Astrocyte of the spinal cord (primary cell): Measurements from ENCODE around the gene CCDC180.

Experiments used
- DNase-seq: peaks from one replicate; pipeline ENCODE4 v3.0.0; 2011; ENCODE audit warnings: low read depth, low spot score
- H3K4me3 ChIP-seq: 2 replicates; pipeline ENCODE4 v1.5.1; 2011; ENCODE audit warnings: low read depth, mild to moderate bottlenecking, low read length, moderate library complexity
- in situ Hi-C: cut with HindIII; loops from 2 replicates; pipeline ENCODE4 v1.10.0; 2017; ENCODE audit warnings: low sequenced_read_pairs
- TF ChIP-seq, protein P1 (sequence below): IDR thresholded peaks from 2 replicates; pipeline ENCODE4 v1.5.1; 2012; ENCODE audit warnings: low read depth, mild to moderate bottlenecking, low read length, inconsistent platforms

Gene CCDC180

DNA sequence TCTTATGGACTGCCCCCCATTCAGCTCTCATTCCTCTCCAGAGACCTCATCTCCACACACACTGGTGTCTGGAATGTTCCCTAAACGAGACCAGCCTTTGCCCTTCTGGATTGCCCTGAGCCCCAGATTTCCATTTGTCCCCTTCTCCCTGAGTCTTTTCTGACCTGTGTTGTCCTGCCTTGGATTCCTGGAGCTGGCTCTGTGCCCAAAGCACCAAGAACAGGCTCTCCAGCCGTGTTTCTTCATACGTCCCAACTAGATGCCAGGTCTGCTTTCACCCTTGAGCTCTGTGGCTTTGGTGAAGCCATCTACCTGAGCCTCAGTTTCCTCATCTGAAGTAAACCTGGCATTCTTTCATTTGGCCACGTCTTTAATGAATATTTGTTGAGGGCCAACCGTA, 6.3 kb downstream of the CCDC180 start:
- in situ Hi-C loops: no loop called here
- H3K4me3 ChIP-seq: no peak overlapping the region
- TF ChIP-seq, protein P1, sequence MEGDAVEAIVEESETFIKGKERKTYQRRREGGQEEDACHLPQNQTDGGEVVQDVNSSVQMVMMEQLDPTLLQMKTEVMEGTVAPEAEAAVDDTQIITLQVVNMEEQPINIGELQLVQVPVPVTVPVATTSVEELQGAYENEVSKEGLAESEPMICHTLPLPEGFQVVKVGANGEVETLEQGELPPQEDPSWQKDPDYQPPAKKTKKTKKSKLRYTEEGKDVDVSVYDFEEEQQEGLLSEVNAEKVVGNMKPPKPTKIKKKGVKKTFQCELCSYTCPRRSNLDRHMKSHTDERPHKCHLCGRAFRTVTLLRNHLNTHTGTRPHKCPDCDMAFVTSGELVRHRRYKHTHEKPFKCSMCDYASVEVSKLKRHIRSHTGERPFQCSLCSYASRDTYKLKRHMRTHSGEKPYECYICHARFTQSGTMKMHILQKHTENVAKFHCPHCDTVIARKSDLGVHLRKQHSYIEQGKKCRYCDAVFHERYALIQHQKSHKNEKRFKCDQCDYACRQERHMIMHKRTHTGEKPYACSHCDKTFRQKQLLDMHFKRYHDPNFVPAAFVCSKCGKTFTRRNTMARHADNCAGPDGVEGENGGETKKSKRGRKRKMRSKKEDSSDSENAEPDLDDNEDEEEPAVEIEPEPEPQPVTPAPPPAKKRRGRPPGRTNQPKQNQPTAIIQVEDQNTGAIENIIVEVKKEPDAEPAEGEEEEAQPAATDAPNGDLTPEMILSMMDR: no peak

DNA sequence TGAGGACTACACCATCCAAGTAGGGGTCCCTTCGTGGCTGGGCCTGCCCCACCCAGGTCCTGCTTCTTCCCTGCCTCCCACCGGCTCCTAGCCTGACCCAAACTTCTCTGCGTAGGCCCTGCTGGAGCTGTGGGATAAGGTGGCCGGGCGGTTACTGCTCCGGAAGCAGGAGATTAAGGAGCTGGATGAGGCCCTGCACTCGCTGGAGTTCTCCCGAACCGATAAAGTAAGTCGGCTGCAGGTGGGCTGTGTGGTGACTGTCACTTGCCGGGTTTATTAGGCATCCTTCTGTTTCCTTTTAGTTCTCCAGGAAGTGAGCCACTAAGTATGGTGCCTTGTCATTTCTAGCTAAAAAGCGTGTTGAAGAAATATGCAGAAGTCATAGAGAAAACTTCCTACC, 7.0 kb downstream of the CCDC180 start:
- TF ChIP-seq, protein P1: no peak

More for the DNA sequence above, 6.3 kb downstream of the CCDC180 start:
- DNase-seq: no peak

DNA sequence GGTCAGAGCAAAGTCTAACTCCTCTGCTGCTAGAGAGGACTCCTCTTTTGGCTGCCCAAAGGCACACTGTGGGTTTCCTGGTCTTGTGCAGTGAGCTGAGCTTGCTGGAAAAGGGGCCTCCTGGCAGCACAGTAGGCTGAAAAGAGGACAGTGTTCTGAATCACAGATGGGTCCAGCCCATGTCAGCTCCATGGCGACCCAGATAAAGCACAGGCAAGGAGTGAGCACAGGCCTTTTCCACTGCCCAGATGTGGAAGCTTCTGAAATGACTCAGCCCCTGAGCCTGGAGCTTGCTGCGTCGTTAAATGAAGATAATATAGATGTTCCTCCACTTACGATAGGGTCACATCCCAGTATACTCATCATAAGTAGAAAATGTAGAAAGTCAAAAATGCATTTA, 8.1 kb downstream of the CCDC180 start:
- TF ChIP-seq, protein P1: no peak
- in situ Hi-C loops: no loop called here
- H3K4me3 ChIP-seq: no peak overlapping the region
- DNase-seq: no peak

More for the DNA sequence above, 7.0 kb downstream of the CCDC180 start:
- H3K4me3 ChIP-seq: no peak overlapping the region
- no peak for DNase-seq
- in situ Hi-C loops: no loop called here

DNA sequence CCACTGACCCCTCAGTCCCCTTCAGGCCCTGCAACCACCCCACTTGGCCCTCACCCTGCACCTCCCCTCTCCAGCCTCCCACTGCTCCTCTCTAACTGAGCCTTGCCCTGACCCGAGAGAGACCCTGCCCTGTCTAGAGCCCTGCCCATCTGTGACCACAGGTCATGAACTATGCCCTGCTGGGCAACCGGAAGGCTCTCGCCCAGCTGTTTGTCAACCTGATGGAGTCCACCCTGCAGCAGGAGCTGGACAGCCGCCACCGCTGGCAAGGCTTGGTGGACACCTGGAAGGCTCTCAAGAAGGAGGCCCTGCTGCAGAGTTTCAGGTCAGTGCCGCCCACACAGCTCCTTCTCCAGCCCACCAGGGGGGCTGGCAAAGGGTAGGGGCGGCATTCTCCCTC, 9.4 kb downstream of the CCDC180 start:
- H3K4me3 ChIP-seq: no peak overlapping the region
- TF ChIP-seq, protein P1: no peak
- DNase-seq: no peak
- in situ Hi-C loops: no loop called here

DNA sequence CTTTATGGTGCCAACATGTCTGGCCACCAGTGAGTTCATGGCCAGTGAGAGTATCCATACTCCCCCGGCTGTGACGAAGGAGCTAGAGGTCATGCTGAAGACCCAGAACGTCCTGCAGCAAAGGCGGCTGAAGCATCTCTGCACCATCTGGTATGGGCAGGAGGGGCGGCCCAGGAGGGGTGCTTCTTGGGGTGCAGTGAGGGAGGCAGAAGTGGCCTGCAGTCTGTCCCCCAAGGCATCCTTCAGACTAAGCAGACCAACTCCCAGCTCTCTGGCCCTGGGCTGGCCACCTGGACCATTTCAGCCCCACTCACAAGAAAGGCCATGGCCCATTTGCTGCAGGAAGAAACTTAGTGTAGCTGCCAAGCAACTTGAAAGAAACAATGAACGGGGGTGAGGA, 11.0 kb downstream of the CCDC180 start:
- H3K4me3 ChIP-seq: no peak overlapping the region
- in situ Hi-C loops: no loop called here
- DNase-seq: no peak
- TF ChIP-seq, protein P1: no peak

DNA sequence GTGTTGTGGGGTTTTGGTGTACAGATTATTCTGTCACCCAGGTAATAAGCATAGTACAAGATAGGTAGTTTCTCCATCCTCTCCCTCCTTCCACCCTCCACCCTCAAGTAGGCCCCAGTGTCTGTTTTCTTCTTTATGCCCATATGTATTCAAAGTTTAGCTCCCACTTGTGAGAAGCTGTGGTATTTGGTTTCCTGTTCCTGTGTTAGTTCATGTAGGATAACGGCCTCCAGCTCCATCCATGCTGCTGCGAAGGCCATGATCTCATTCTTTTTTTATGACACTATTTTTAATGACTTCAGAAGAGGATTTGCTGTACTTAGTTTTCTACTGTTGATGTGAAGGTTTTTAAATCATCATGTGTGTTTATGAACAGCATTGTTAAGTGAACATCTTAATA, 11.9 kb downstream of the CCDC180 start:
- in situ Hi-C loops: no loop called here
- H3K4me3 ChIP-seq: no peak overlapping the region
- TF ChIP-seq, protein P1: no peak
- no peak for DNase-seq

DNA sequence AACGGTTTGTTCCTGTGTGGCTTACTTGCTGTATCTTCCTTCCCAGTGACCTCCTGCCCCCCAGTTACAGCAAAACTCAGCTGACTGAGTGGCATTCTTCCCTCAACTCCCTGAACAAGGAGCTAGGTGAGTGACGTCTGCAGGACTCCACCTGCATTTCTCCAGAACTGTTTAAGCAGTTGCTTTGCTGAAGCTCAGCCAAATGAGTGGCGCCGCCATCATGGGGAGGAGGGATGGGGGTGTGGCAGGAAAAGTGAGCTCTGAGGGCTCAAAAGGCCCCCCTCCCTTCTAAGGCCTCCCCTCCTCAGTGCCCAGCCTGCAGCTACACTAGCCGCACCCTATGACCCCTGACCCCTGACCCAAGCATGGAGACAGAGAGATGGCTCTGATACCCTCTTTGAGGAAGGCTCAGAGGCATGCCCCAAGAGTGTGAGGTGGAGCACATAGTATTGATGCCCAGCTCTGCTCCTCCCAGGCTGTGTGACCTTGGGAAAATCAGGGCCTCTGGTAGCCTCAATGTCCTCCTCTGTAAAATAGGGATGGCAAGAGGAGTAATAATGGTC, 12.7 kb downstream of the CCDC180 start:
- TF ChIP-seq, protein P1: no peak
- DNase-seq: no peak
- no peak overlapping the region for H3K4me3 ChIP-seq
- in situ Hi-C loops: no loop called here
